ENCODE data around the gene RPL22. TPM values are rescaled to one million over a fixed set of nuclear protein-coding genes. Genes with fewer than 3 reads are reported as not detected.
A peak's percentile ranks its signal among the peaks of the same experiment; 100 is the strongest.

The RPL22 gene
- total RNA-seq, 4 donors from 2014 or later = 75.5 to 237 (median 192) TPM

GRCh38 chr1:6162773-6163172, 36.6 kb downstream of the RPL22 start:
- intact Hi-C loops (cut with DNase I) = no loop called here
- H3K27me3 ChIP-seq = peaks cover 0 to 91% (median 4%) of the 10 kb centered on the region in 4 donors
- no peak overlapping the region for H3K4me3 ChIP-seq
- WGBS, 2 donors = 53 to 58% methylated on average over 10 to 13 of the region's 13 CpGs
- no peak for DNase-seq
- no peaks in the 10 kb centered on the region for H3K36me3 ChIP-seq
- H3K4me1 ChIP-seq = peaks cover 0 to 11% (median 0%) of the 10 kb centered on the region in 3 donors
- TF ChIP-seq CTCF (IDR thresholded peaks at IDR 0.05) (peak in 1 of 6 experiments; percentile 10), POLR2A (IDR thresholded peaks at IDR 0.05) (no peak)
- no peak overlapping the region for H3K27ac ChIP-seq
- H3K9me3 ChIP-seq = no peaks in the 10 kb centered on the region

DNA sequence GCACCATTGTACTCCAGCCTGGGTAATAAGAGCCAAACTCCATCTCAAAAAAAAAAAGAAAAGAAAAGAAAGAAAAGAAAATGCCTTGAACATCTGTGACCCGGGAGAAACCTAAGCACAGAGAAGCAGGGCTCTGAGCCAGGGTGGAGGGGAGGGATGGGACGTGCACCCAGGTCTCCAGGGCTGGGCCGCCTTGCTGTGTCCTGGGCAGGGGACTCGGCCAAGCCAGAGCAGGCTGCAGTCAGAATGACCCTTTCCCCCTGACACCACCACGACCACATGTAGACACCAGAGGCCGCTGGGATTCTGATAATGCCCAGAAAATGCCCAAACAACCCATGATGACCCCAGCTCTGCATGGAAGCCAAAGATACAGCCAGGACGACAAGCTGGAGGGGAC, 37.1 kb downstream of the RPL22 start:
- no peak overlapping the region for H3K4me3 ChIP-seq
- TF ChIP-seq CTCF (IDR thresholded peaks at IDR 0.05) (no peak), POLR2A (IDR thresholded peaks at IDR 0.05) (no peak)
- peaks cover 0 to 87% (median 4%) of the 10 kb centered on the region in 4 donors for H3K27me3 ChIP-seq
- peaks cover 0 to 15% (median 0%) of the 10 kb centered on the region in 3 donors for H3K4me1 ChIP-seq
- H3K27ac ChIP-seq = no peak overlapping the region
- WGBS, 2 donors = 75 to 79% methylated on average over 4 of the region's 7 CpGs
- no peak for DNase-seq
- no peaks in the 10 kb centered on the region for H3K36me3 ChIP-seq
- no peaks in the 10 kb centered on the region for H3K9me3 ChIP-seq
- intact Hi-C loops (cut with DNase I) = no loop called here

GRCh38 chr1:6158181-6158580, 41.2 kb downstream of the RPL22 start:
- 63 to 93% methylated on average over 2 to 8 of the region's 8 CpGs for WGBS, 2 donors
- intact Hi-C loops (cut with DNase I) = no loop called here
- Histone ChIP-seq H3K4me1 (peaks cover 0 to 23% (median 0%) of the 10 kb centered on the region in 3 donors), H3K4me3 (no peak overlapping the region), H3K27me3 (peaks cover 0 to 71% (median 4%) of the 10 kb centered on the region in 4 donors), H3K9me3 (no peaks in the 10 kb centered on the region), H3K36me3 (no peaks in the 10 kb centered on the region), H3K27ac (no peak overlapping the region)
- DNase-seq = no peak
- TF ChIP-seq CTCF (IDR thresholded peaks at IDR 0.05) = no peak
- no peak for TF ChIP-seq POLR2A (IDR thresholded peaks at IDR 0.05)

DNA sequence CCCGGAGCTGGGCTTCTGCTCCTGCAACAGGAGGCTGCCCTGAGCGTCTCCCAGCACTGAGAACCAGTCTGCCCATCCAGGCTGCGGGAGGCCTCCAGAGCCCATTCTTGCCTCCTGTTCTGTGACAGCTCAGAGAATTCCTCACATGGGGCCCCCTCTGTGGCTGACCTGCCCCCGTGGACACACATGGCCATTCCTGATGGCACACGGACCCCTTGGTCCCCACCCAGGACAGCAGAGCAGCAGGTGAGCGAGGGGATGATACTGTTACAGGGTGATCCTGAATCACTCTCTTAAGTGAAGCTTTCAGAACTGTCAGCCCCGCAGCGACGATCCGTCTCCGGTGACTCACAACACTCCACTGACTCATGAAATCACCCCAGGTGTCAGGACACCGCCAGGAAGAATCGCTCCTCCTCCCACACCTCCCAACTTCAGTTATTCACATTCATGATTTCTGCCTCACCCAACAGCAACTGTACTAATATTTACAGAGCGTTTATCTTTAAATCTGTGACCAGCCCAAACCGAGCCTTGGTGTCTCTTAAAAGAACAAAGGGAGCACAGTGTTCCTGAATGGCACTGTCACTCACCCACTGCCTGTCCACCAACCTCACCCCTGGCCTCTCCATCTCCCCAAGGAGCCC, 41.7 kb downstream of the RPL22 start:
- no peak for DNase-seq
- intact Hi-C loops (cut with DNase I) = no loop called here
- Histone ChIP-seq H3K9me3 (no peaks in the 10 kb centered on the region), H3K36me3 (no peaks in the 10 kb centered on the region), H3K27ac (no peak overlapping the region), H3K4me1 (peaks cover 0 to 23% (median 0%) of the 10 kb centered on the region in 3 donors), H3K27me3 (peaks cover 0 to 70% (median 4%) of the 10 kb centered on the region in 4 donors), H3K4me3 (no peak overlapping the region)
- WGBS, 2 donors = 38 to 41% methylated on average over 11 to 14 of the region's 15 CpGs
- no peak for TF ChIP-seq CTCF (IDR thresholded peaks at IDR 0.05)
- no peak for TF ChIP-seq POLR2A (IDR thresholded peaks at IDR 0.05)

DNA sequence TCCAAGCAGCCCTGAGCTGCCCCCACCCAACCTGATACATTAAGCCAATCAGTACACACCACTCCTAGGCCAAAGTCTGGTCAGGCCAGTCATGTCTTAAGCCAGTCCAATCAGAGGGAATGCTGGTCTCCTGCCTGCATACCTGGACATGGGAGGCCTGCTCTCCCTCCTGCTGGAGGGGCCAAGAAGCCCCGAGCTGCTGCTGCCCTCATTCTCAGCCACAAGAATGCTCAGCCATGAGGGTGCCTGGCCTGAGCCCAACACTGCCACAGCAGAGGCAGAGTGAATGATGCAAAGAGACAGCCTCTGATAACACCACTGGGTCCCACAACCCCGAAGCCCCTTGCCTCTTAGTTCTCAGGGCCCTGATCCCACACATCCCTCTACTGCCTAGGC, 42.3 kb downstream of the RPL22 start:
- no peak overlapping the region for H3K4me3 ChIP-seq
- no peaks in the 10 kb centered on the region for H3K9me3 ChIP-seq
- 75% methylated on average over 1 of the region's 2 CpGs; no CpG with 5 or more reads in 1 of the 2 donors for WGBS, 2 donors
- no peak for DNase-seq
- TF ChIP-seq POLR2A (IDR thresholded peaks at IDR 0.05) (no peak), CTCF (IDR thresholded peaks at IDR 0.05) (no peak)
- no peaks in the 10 kb centered on the region for H3K36me3 ChIP-seq
- peaks cover 0 to 67% (median 4%) of the 10 kb centered on the region in 4 donors for H3K27me3 ChIP-seq
- H3K4me1 ChIP-seq = peaks cover 0 to 23% (median 0%) of the 10 kb centered on the region in 3 donors
- no peak overlapping the region for H3K27ac ChIP-seq
- intact Hi-C loops (cut with DNase I) = no loop called here

All from esophagus squamous epithelium (tissue), 5 donors.